ENCODE results near the gene IGSF8.
A peak's percentile ranks its signal among the peaks of the same experiment; 100 is the strongest.

The IGSF8 gene

GRCh38 chr1:160089883-160090282 is 8.5 kb downstream of the IGSF8 start:
- no peak for DNase-seq

GRCh38 chr1:160087118-160087662 is 11.2 kb downstream of the IGSF8 start:
- no peak for DNase-seq

- no peak for DNase-seq
These were observed 11.9 kb downstream of the IGSF8 start for GRCh38 chr1:160086456-160086892.

- DNase-seq = peak; percentile 39
These were observed 12.5 kb downstream of the IGSF8 start for GRCh38 chr1:160085686-160086455.

- DNase-seq = no peak
These were observed 13.6 kb downstream of the IGSF8 start for GRCh38 chr1:160084771-160085321.

- peak; percentile 89 for DNase-seq
These were observed 14.2 kb downstream of the IGSF8 start for GRCh38 chr1:160083968-160084770.

GRCh38 chr1:160082926-160083325 is 15.5 kb downstream of the IGSF8 start:
- DNase-seq = no peak

GRCh38 chr1:160082487-160082886 is 15.9 kb downstream of the IGSF8 start:
- no peak for DNase-seq

GRCh38 chr1:160081261-160081936 is 17.0 kb downstream of the IGSF8 start, which contains the start of gene KCNJ9:
TSS of gene KCNJ9 (plus strand) at chr1:160081538. CDS start at chr1:160084031, 2,493 bp downstream.
- no peak for DNase-seq

- no peak for DNase-seq
These were observed 17.9 kb downstream of the IGSF8 start for GRCh38 chr1:160080381-160081100.

GRCh38 chr1:160079448-160079847 is 19.0 kb downstream of the IGSF8 start:
- no peak for DNase-seq

GRCh38 chr1:160078512-160079195 is 19.8 kb downstream of the IGSF8 start:
- DNase-seq = no peak

GRCh38 chr1:160077486-160077885 is 20.9 kb downstream of the IGSF8 start:
- no peak for DNase-seq

- no peak for DNase-seq
These were observed 22.1 kb downstream of the IGSF8 start for GRCh38 chr1:160076295-160076694.

GRCh38 chr1:160075836-160076235 is 22.6 kb downstream of the IGSF8 start:
- no peak for DNase-seq

- DNase-seq = no peak
These were observed 23.6 kb downstream of the IGSF8 start for GRCh38 chr1:160074865-160075264.

GRCh38 chr1:160071289-160071688 is 27.1 kb downstream of the IGSF8 start:
- DNase-seq = no peak

GRCh38 chr1:160070243-160071163 is 27.9 kb downstream of the IGSF8 start:
- peak; percentile 82 for DNase-seq

GRCh38 chr1:160069460-160070231 is 28.8 kb downstream of the IGSF8 start, which contains the start of gene KCNJ10:
TSS of gene KCNJ10 (minus strand) at chr1:160070160. CDS start at chr1:160042532, 27,628 bp downstream.
- no peak for DNase-seq
